Amygdala (tissue), 56 donors: Measurements from ENCODE around the gene GRIA1.
"Not testable (repeated sequence)": the region's sequence is repeated elsewhere in the genome, so short reads cannot be mapped to it uniquely, and the experiment has no call there.

Experiments
- DNase-seq, 56 donors: peaks; one replicate each; lab custom pipeline; 2025; lab: John Stamatoyannopoulos, UW

The GRIA1 gene

GRCh38 chr5:153707626-153708025 is 217.2 kb downstream of the GRIA1 start:
- peak in 17 of 56 donors; percentile 5 to 55 (median 13) for DNase-seq

- no peak for DNase-seq
These were observed 221.3 kb downstream of the GRIA1 start for GRCh38 chr5:153711755-153712154.

GRCh38 chr5:153712946-153713345 is 222.5 kb downstream of the GRIA1 start:
- DNase-seq = no peak

GRCh38 chr5:153713943-153714342 is 223.5 kb downstream of the GRIA1 start:
- DNase-seq = peak in 2 of 56 donors; percentile 1 to 9

- no peak for DNase-seq
These were observed 224.3 kb downstream of the GRIA1 start for GRCh38 chr5:153714798-153715197.

- no peak for DNase-seq
These were observed 226.8 kb downstream of the GRIA1 start for GRCh38 chr5:153717287-153717686.

- no peak for DNase-seq
These were observed 228.2 kb downstream of the GRIA1 start for GRCh38 chr5:153718713-153719112.

- no peak for DNase-seq
These were observed 228.9 kb downstream of the GRIA1 start for GRCh38 chr5:153719324-153719723.

GRCh38 chr5:153723022-153723610 is 232.6 kb downstream of the GRIA1 start:
- DNase-seq = not testable (repeated sequence)

- no peak for DNase-seq
These were observed 251.6 kb downstream of the GRIA1 start for GRCh38 chr5:153742060-153742459.

- DNase-seq = no peak
These were observed 254.3 kb downstream of the GRIA1 start for GRCh38 chr5:153744751-153745150.

GRCh38 chr5:153745778-153746395 is 255.4 kb downstream of the GRIA1 start:
- peak in 7 of 56 donors; percentile 4 to 26 (median 15) for DNase-seq

- DNase-seq = peak in 2 of 56 donors; percentile 4 to 11
These were observed 256.0 kb downstream of the GRIA1 start for GRCh38 chr5:153746440-153746839.

- no peak for DNase-seq
These were observed 258.4 kb downstream of the GRIA1 start for GRCh38 chr5:153748823-153749222.

- peak in 2 of 56 donors; percentile 5 to 14 for DNase-seq
These were observed 259.5 kb downstream of the GRIA1 start for GRCh38 chr5:153749960-153750359.

- no peak for DNase-seq
These were observed 260.8 kb downstream of the GRIA1 start for GRCh38 chr5:153751251-153751650.

- no peak for DNase-seq
These were observed 262.4 kb downstream of the GRIA1 start for GRCh38 chr5:153752890-153753289.

GRCh38 chr5:153753645-153754432 is 263.4 kb downstream of the GRIA1 start:
- no peak for DNase-seq

- DNase-seq = no peak
These were observed 265.5 kb downstream of the GRIA1 start for GRCh38 chr5:153755913-153756500.

- no peak for DNase-seq
These were observed 266.1 kb downstream of the GRIA1 start for GRCh38 chr5:153756540-153756939.

GRCh38 chr5:153765987-153766386 is 275.5 kb downstream of the GRIA1 start:
- DNase-seq = no peak
